HL-60 (cell line): ENCODE data around the gene SASH1.

Experiments used
- DNase-seq, 2 experiments: peaks; one replicate each; pipeline ENCODE4 v3.0.0-alpha.2; 2010 to 2020; ENCODE audit warnings: low read depth in 1 of 2, low spot score in 1 of 2
- H3K27ac ChIP-seq: fragments of 250-450 bp; sonication (Bioruptor Pico); replicated peaks from 2 replicates; pipeline ENCODE4 v1.5.1; 2020; ENCODE audit warnings: mild to moderate bottlenecking, moderate library complexity
- H3K27me3 ChIP-seq: fragments of 250-450 bp; sonication (Bioruptor Pico); 2 replicates; pipeline ENCODE4 v1.5.1; 2021; ENCODE audit warnings: mild to moderate bottlenecking, moderate library complexity; ENCODE audit not compliant: insufficient read depth, poor library complexity, severe bottlenecking
- H3K4me3 ChIP-seq: replicated peaks from 2 replicates; pipeline ENCODE4 v1.5.1; 2011; ENCODE audit warnings: mild to moderate bottlenecking, control low read depth, low read length; ENCODE audit not compliant: insufficient read depth
- GABPA ChIP-seq: IDR thresholded peaks from 2 replicates; pipeline ENCODE4 v1.6.1; 2012; ENCODE audit warnings: low read depth
- POLR2AphosphoS5 ChIP-seq: IDR thresholded peaks from 2 replicates; pipeline ENCODE4 v1.6.1; 2012; ENCODE audit warnings: low read depth
- REST ChIP-seq: IDR thresholded peaks from 2 replicates; pipeline ENCODE4 v1.6.1; 2012; ENCODE audit warnings: low read depth; ENCODE audit not compliant: insufficient replicate concordance
- SPI1 ChIP-seq: IDR thresholded peaks from 2 replicates; pipeline ENCODE4 v1.6.1; 2012; ENCODE audit warnings: low read depth, mild to moderate bottlenecking, borderline replicate concordance
- TF ChIP-seq, protein P1 (sequence below): IDR thresholded peaks from one replicate; pipeline ENCODE4 v1.5.1; 2011; ENCODE audit warnings: low read length, control low read depth, inconsistent platforms; ENCODE audit not compliant: insufficient read depth

The SASH1 gene

DNA sequence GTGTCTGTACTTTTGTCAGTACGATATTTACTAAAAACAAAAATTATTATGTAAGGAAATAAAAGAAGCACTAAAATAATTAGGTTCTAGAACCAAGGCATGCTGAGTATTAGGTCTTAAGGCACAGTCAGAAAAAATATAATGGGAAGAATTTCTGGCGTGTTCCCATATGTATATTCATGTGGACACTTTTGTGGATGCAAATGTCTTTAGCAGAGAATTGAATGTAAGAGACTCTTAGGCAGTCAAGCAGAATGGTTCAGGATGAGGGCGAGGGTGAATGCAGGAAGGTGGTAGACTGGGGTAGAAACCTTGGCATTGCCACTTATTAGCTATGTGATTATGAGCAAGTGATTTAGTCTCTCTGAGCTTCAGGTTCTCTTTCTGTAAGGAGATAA, 71.5 kb downstream of the SASH1 start:
- no peak overlapping the region for H3K4me3 ChIP-seq
- TF ChIP-seq POLR2AphosphoS5 (no peak), SPI1 (no peak), REST (no peak), GABPA (no peak)
- TF ChIP-seq, protein P1, sequence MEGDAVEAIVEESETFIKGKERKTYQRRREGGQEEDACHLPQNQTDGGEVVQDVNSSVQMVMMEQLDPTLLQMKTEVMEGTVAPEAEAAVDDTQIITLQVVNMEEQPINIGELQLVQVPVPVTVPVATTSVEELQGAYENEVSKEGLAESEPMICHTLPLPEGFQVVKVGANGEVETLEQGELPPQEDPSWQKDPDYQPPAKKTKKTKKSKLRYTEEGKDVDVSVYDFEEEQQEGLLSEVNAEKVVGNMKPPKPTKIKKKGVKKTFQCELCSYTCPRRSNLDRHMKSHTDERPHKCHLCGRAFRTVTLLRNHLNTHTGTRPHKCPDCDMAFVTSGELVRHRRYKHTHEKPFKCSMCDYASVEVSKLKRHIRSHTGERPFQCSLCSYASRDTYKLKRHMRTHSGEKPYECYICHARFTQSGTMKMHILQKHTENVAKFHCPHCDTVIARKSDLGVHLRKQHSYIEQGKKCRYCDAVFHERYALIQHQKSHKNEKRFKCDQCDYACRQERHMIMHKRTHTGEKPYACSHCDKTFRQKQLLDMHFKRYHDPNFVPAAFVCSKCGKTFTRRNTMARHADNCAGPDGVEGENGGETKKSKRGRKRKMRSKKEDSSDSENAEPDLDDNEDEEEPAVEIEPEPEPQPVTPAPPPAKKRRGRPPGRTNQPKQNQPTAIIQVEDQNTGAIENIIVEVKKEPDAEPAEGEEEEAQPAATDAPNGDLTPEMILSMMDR, result no peak
- H3K27ac ChIP-seq, result no peak overlapping the region
- no peak for DNase-seq
- no peaks in the 10 kb centered on the region for H3K27me3 ChIP-seq

DNA sequence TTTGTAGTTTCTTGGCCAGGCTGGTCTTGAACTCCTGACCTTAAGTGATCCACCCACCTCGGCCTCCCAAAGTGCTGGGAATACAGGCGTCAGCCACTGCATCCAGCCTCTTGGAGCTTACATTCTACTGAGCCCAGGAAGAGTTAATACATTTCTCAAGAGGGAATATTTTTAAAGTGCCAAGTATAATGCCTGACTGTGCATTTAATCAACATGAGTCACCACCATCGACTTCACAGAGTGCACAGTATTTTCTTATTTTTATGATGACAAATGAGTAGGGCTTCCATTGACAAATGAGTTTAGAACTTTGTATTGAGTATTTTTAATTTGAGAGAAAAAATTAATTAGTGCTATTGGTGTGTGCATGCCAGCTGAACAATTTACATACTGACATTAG, 72.2 kb downstream of the SASH1 start:
- Histone ChIP-seq H3K27ac (no peak overlapping the region), H3K4me3 (no peak overlapping the region), H3K27me3 (no peaks in the 10 kb centered on the region)
- DNase-seq, result no peak
- no peak for TF ChIP-seq POLR2AphosphoS5
- no peak for TF ChIP-seq SPI1
- no peak for TF ChIP-seq REST
- TF ChIP-seq, protein P1, result no peak
- no peak for TF ChIP-seq GABPA

DNA sequence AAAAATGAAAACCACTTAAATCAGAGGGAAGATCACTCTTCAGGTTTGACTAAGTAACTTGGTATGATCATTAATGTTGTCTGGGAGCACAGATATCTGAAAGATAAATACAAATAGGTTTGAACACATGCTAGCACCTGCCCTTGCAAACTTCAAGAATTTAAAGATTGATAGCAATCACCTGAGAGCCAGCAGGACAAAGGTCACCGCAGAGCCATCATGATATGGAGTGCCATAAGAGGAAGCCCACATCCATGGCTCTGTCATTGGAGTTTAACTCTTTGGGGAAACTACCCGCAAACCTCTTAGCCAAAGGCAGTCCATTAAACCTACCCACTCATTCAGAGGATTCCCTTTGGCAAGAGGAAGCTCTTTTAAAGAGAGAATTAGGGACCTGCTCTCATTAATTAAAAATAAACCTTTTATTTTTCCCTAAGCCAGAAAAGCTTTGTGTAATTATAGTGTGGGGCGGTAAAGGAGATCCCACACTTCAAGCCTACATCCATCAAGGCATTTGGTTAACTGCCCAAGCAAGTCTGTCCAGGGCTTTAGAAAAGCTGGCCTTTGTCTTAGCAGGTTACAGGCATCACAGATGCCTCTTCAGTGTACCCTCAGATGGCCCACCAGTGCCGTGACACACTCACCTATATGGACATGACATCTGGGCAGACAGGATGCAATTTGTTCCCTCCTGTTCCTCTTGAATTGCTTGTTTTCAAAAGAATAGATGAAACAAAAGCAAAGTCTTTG, 73.0 kb downstream of the SASH1 start:
- Histone ChIP-seq H3K27me3 (no peaks in the 10 kb centered on the region), H3K4me3 (no peak overlapping the region), H3K27ac (no peak overlapping the region)
- TF ChIP-seq POLR2AphosphoS5 (no peak), REST (no peak), GABPA (no peak)
- DNase-seq, result no peak
